ENCODE results near the gene ARHGEF10L.

The ARHGEF10L gene

DNA sequence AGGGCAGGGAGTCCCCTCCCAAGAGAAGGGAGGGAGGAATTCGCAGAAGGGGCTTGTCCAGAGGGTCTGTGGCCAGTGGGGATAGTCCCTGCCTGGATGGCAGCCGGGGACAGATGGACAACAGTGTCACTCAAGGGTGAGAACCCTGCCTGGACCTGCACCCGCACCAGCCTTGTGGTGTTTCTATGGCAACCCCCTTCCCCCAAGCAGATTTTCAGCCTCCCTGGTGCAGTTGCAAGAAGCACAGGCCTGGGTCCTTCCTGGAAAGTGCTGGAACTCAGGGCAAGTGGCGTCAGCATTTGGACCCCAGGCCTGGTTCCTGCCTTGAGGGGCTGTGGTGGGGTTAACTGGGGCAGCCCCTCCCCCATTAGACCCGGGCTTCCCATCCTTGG, 131.8 kb downstream of the ARHGEF10L start:
- Histone ChIP-seq H4K20me1 (ENCODE audit: control insufficient read depth, insufficient read depth, low read depth, low read length) (no peaks in the 10 kb centered on the region), H3K4me3 (ENCODE audit: low read length) (no peak overlapping the region), H3K27me3 (ENCODE audit: control insufficient read depth, low read length) (no peaks in the 10 kb centered on the region), H3F3A (ENCODE audit: control insufficient read depth, insufficient read depth) (no peaks in the 10 kb centered on the region), H3K36me3 (ENCODE audit: control insufficient read depth, low read length) (no peaks in the 10 kb centered on the region), H3K79me2 (ENCODE audit: control insufficient read depth, low read length) (no peaks in the 10 kb centered on the region), H3K27ac (ENCODE audit: low read depth, low read length) (no peak overlapping the region), H3K4me2 (ENCODE audit: low read length) (no peak overlapping the region), H3K4me1 (ENCODE audit: control insufficient read depth, low read length) (no peaks in the 10 kb centered on the region), H3K9me2 (replicated peaks; ENCODE audit: control insufficient read depth, low read length) (no peaks in the 10 kb centered on the region), H3K9me3 (ENCODE audit: control insufficient read depth, insufficient read depth, low read length) (peaks cover 6% of the 10 kb centered on the region; the same call in 1 of the 2 replicates)
- TF ChIP-seq, protein P1, sequence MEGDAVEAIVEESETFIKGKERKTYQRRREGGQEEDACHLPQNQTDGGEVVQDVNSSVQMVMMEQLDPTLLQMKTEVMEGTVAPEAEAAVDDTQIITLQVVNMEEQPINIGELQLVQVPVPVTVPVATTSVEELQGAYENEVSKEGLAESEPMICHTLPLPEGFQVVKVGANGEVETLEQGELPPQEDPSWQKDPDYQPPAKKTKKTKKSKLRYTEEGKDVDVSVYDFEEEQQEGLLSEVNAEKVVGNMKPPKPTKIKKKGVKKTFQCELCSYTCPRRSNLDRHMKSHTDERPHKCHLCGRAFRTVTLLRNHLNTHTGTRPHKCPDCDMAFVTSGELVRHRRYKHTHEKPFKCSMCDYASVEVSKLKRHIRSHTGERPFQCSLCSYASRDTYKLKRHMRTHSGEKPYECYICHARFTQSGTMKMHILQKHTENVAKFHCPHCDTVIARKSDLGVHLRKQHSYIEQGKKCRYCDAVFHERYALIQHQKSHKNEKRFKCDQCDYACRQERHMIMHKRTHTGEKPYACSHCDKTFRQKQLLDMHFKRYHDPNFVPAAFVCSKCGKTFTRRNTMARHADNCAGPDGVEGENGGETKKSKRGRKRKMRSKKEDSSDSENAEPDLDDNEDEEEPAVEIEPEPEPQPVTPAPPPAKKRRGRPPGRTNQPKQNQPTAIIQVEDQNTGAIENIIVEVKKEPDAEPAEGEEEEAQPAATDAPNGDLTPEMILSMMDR (IDR thresholded peaks at IDR 0.05; ENCODE audit: low read depth, low read length, poor library complexity, severe bottlenecking), result no peak
- no peak for TF ChIP-seq EZH2phosphoT487 (IDR thresholded peaks at IDR 0.05; ENCODE audit: borderline replicate concordance, low read length)

DNA sequence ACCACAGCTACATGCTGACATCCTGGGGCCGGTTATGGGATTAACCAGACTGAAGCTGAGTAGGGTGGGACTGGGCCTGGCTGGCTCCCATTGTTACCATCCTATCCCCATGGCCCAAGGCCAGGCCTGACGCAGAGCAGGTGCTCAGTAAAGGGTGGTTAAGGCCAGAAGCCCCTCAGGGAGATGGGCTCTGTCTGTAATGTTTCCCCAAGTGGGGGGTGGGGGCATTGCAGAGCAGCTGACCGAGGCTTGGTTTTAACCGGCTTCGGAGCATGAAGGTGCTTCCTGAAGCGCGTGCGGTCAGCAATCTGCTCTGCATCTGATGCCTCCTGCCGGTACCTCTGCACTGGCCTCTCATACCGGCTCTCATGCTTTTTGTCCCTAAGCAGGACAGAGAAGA, 132.2 kb downstream of the ARHGEF10L start:
- H3K27ac ChIP-seq (ENCODE audit: low read depth, low read length), result no peak overlapping the region
- no peaks in the 10 kb centered on the region for H3K4me1 ChIP-seq (ENCODE audit: control insufficient read depth, low read length)
- H4K20me1 ChIP-seq (ENCODE audit: control insufficient read depth, insufficient read depth, low read depth, low read length), result no peaks in the 10 kb centered on the region

DNA sequence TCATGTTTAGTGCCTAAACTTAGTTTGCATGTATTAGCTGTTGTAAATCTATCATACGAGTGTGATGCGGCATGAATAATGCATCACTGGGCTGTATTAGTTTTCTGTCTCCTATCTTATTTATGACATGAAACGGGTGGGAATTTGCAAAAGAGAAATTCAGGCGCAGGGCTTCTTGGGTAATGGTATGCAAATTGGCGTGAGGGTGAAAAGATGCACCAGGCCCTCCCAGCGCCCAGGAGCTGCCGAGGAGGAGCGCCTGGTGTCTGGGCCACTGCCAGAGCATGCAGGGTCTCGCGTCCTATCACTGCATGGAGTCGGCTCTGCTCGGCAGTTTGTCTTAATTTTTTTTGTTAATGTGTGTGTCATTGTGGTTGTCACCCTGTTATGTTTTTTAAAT, 132.7 kb downstream of the ARHGEF10L start:
- H3K4me3 ChIP-seq (ENCODE audit: low read length), result no peak overlapping the region
- no peaks in the 10 kb centered on the region for H3K36me3 ChIP-seq (ENCODE audit: control insufficient read depth, low read length)
- H3K79me2 ChIP-seq (ENCODE audit: control insufficient read depth, low read length), result no peaks in the 10 kb centered on the region
- H3K9me2 ChIP-seq (replicated peaks; ENCODE audit: control insufficient read depth, low read length), result no peaks in the 10 kb centered on the region
- no peaks in the 10 kb centered on the region for H3K4me1 ChIP-seq (ENCODE audit: control insufficient read depth, low read length)
- no peaks in the 10 kb centered on the region for H3K27me3 ChIP-seq (ENCODE audit: control insufficient read depth, low read length)
- peaks cover 6% of the 10 kb centered on the region; the same call in 1 of the 2 replicates for H3K9me3 ChIP-seq (ENCODE audit: control insufficient read depth, insufficient read depth, low read length)
- no peaks in the 10 kb centered on the region for H3F3A ChIP-seq (ENCODE audit: control insufficient read depth, insufficient read depth)
- no peaks in the 10 kb centered on the region for H4K20me1 ChIP-seq (ENCODE audit: control insufficient read depth, insufficient read depth, low read depth, low read length)
- no peak overlapping the region for H3K4me2 ChIP-seq (ENCODE audit: low read length)
- no peak overlapping the region for H3K27ac ChIP-seq (ENCODE audit: low read depth, low read length)
- no peak for TF ChIP-seq EZH2phosphoT487 (IDR thresholded peaks at IDR 0.05; ENCODE audit: borderline replicate concordance, low read length)
- TF ChIP-seq, protein P1 (IDR thresholded peaks at IDR 0.05; ENCODE audit: low read depth, low read length, poor library complexity, severe bottlenecking), result no peak

More for the DNA sequence above, 132.2 kb downstream of the ARHGEF10L start:
- no peaks in the 10 kb centered on the region for H3K27me3 ChIP-seq (ENCODE audit: control insufficient read depth, low read length)
- H3F3A ChIP-seq (ENCODE audit: control insufficient read depth, insufficient read depth), result no peaks in the 10 kb centered on the region
- H3K9me3 ChIP-seq (ENCODE audit: control insufficient read depth, insufficient read depth, low read length), result peaks cover 6% of the 10 kb centered on the region; the same call in 1 of the 2 replicates
- no peak overlapping the region for H3K4me2 ChIP-seq (ENCODE audit: low read length)
- H3K9me2 ChIP-seq (replicated peaks; ENCODE audit: control insufficient read depth, low read length), result no peaks in the 10 kb centered on the region
- no peaks in the 10 kb centered on the region for H3K36me3 ChIP-seq (ENCODE audit: control insufficient read depth, low read length)
- no peak overlapping the region for H3K4me3 ChIP-seq (ENCODE audit: low read length)
- no peaks in the 10 kb centered on the region for H3K79me2 ChIP-seq (ENCODE audit: control insufficient read depth, low read length)
- TF ChIP-seq, protein P1 (IDR thresholded peaks at IDR 0.05; ENCODE audit: low read depth, low read length, poor library complexity, severe bottlenecking), result no peak
- no peak for TF ChIP-seq EZH2phosphoT487 (IDR thresholded peaks at IDR 0.05; ENCODE audit: borderline replicate concordance, low read length)

Data from DOHH2 (cell line).